Activated naive CD4-positive, alpha-beta T cell (primary cell): Measurements from ENCODE around the gene ZNF121.
A peak's percentile ranks its signal among the peaks of the same experiment; 100 is the strongest.
"Not testable (repeated sequence)": the region's sequence is repeated elsewhere in the genome, so short reads cannot be mapped to it uniquely, and the experiment has no call there.

Source experiments
- DNase-seq, 4 experiments: peaks; one replicate each; lab custom pipeline; 2025; lab: John Stamatoyannopoulos, UW

Gene ZNF121

GRCh38 chr19:9584073-9584833 lies at the start of gene ZNF121:
Gene ZNF121 (minus strand): TSS chr19:9584504. CDS start chr19:9568097, 16,407 bp downstream.
- DNase-seq = peak; percentile 55 to 65 (median 64)

- DNase-seq = no peak
Measured at GRCh38 chr19:9627856-9628255, 43.6 kb upstream of the ZNF121 start.

- DNase-seq = no peak
Measured at GRCh38 chr19:9622531-9622930, 38.2 kb upstream of the ZNF121 start.

DNA sequence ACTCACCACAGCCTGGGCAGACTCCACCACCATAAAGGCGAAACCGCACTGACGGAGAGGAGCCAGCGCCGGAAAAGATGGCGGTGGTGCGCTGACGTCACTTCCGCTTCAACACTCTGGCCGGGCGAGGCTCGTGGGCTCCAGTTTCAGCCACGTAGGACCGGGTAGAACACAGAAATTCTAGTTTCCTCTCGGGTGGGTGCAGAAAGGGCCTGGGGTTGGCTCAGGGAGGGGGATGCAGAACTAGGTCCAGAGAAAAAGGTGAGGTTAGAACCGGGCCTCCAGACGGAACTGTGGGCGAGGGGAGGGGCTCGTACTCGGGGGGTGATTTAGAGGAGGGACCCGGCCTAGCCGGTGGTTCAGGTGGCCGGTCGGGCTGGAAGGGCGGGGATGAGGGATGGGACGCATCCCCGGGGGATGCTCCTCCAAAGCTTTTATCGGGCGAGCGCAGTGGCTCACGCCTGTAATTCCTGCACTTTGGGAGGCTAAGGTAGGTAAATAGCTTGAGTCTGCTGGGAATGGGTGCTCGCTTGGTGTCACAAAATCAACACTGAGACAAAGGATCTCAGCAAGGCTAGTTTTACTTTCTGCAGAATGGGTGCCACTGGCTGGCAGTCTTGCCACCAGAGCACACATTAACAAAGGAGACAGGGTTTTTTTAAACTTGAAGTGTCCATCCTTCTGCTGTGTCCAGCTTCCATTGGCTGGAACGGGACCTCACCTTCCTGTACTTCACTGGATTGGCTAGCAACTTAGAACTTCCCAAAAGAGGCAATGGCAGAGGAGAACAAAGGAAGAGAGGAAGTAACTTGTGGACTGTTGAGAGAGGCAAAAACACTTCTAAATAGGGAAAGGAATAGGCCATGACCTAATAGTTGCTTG lies 37.1 kb upstream of the ZNF121 start, which contains the start of gene ZNF561:
Gene ZNF561, minus strand, starts transcription at position 77 of the 882 bp plus-strand sequence. CDS start 1,776 bp downstream, outside the sequence.
- peak; percentile 77 to 84 (median 80) for DNase-seq

DNA sequence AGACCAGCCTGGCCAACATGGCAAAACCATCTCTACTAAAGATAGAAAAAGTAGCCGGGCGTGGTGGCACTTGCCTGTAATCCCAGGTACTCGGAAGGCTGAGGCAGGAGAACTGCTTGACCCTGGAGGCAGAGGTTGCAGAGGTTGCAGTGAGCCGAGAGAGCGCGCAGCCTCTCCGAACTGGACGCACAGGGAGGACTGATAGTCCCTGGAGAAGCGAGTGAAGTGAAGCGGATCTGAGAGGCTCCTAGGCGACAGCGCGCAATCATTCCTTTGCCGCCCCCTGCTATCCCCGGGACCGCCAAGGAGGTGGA lies 36.5 kb upstream of the ZNF121 start:
- no peak for DNase-seq

GRCh38 chr19:9615844-9616243 lies 31.5 kb upstream of the ZNF121 start:
- DNase-seq = no peak

- no peak for DNase-seq
Measured at GRCh38 chr19:9610484-9611113, 26.3 kb upstream of the ZNF121 start.

GRCh38 chr19:9608912-9609311 lies 24.6 kb upstream of the ZNF121 start:
- DNase-seq = no peak

- no peak for DNase-seq
Measured at GRCh38 chr19:9597027-9597426, 12.7 kb upstream of the ZNF121 start.

- peak; percentile 10 to 69 (median 54) for DNase-seq
Measured at GRCh38 chr19:9586764-9587163, 2.5 kb upstream of the ZNF121 start.

GRCh38 chr19:9582081-9582725 lies 2.1 kb downstream of the ZNF121 start:
- not testable (repeated sequence) for DNase-seq

- DNase-seq = no peak
Measured at GRCh38 chr19:9580728-9581127, 3.6 kb downstream of the ZNF121 start.

DNA sequence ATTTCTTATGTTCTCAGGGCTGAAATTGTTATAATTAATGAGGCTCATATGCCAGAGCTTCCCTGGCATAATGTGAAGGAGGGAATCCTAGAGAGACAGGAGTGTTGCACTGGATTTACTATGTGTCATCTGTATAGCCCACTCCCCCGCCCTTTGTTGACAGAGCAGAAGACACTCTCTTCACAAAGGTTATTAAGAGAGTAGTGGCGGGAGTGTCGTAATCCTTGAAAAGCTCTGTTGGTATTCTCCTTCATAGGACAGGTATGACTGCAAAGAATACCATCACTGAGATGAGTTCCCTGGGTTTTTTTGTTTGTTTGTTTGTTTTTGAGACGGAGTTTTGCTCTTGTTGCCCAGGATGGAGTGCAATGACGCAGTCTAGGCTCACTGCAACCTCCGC lies 14.0 kb downstream of the ZNF121 start:
- DNase-seq = no peak

DNA sequence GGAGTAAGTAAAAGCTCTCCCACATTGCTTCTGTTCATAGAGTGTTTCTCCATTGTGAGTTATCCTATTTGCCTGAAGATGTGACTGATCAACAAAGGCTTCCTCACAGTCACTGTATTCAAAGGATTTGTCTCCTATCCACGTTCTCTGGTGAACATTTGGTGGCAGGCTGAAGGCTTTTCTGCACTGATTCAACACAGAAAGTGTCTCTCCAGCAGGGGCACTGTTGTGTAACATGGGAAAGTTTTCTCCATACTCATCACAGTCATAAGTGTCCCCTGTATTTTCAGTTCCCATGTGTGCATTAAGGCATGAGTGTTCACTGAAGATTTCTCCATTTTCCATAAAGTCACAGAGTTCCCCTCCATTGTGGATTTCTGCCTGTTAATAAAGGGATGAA lies 17.6 kb downstream of the ZNF121 start:
- no peak for DNase-seq

GRCh38 chr19:9565900-9566705 lies 18.2 kb downstream of the ZNF121 start:
- no peak for DNase-seq

DNA sequence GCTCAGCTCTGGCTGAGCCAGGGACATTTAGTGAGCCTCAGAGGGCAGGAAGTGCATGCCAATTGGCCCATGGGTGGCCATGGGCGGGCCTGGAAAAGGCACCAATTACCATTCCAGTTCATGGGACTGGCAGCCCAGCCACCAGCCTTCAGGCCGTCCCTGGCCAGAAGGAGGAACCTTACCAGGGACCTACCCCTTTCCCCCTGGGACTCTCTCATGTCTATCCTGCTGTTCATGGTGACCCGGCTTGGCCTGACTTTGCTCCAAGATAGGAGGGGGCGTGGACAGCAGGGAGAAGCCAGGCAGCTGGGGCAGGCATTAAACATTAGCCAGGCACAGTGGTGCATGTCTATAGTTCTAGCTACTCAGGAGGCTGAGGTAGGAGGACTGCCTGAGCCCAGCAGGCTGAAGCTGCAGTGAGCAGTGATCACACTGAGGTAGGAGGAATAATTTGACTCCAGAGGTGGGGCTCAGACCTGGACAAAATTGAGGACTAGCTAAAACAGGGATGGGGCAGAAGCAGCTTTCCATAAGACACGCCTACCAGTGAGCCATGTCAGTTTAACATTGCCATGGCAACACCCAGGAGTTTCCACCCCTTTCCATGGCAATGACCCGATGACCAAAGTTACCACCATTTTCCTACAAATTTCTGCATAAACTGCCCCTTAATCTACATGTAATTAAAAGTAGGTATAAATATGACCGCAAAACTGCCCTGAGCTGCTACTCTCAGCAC lies 31.6 kb downstream of the ZNF121 start:
- DNase-seq = no peak

- DNase-seq = no peak
Measured at GRCh38 chr19:9547870-9548269, 36.4 kb downstream of the ZNF121 start.

DNA sequence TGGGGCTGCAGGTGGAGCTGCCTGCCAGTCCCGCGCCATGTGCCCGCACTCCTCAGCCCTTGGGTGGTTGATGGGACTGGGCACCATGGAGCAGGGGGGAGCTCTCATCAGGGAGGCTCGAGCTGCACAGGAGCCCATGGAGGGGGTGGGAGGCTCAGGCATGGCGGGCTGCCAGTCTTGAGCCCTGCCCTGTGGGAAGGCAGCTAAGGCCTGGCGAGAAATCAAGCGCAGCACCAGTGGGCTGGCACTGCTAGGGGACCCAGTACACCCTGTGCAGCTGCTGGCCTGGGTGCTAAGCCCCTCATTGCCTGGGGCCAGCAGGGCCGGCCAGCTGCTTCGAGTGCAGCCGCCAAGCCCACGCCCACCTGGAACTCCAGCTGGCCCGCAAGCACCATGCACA lies 43.0 kb downstream of the ZNF121 start:
- not testable (repeated sequence) for DNase-seq

DNA sequence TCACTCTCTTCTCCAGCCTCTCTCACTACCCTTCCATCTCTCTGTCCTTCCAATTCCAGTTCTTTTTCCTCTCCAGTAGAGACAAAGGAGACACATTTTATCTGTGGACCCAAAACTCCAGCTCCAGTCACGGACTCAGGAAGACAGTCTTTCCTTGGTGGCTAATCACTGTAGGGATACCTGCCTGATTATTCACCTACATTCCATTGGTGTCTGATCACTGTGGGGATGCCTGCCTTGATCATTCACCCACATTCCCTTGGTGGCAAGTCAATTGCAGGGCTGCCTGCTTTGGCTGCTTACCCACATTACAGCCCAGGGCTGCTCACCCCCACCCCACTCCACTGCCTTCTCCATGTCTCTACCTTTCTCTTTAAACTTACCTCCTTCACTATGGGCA lies 44.4 kb downstream of the ZNF121 start:
- not testable (repeated sequence) for DNase-seq

DNA sequence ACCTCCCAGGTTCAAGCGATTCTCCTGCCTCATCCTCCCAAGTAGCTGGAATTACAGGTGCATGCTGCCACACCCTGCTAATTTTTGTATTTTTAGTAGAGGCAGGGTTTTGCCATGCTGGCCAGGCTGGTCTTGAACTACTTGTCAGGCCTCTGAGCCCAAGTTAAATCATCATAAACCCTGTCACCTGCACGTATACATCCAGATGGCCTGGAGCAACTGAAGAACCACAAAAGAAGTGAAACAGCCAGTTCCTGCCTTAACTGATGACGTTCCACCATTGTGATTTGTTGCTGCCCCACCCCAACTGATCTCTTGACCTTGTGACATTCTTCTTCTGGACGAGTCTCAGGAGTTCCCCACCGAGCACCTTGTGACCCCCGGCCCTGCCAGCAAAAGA lies 45.1 kb downstream of the ZNF121 start:
- not testable (repeated sequence) for DNase-seq
